ENCODE results near the gene TRPT1. TPM values are rescaled to one million over a fixed set of nuclear protein-coding genes. Genes with fewer than 3 reads are reported as not detected.

The TRPT1 gene
- total RNA-seq, 1 donor from 2014 or later, result 29.4 TPM

DNA sequence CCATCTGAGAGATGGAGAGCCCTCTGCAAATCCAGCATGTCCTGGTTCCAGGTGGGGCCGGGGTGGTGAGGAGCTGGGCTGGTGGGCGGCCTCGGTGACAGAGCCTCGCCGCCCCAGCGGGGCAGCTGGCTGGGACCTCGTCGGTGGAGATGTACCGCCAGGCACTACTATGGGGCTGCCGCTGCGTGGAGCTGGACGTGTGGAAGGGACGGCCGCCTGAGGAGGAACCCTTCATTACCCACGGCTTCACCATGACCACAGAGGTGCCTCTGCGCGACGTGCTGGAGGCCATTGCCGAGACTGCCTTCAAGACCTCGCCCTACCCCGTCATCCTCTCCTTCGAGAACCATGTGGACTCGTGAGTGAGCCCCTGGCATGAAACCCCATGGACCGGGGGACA, 32.4 kb upstream of the TRPT1 start:
- Mint-ChIP-seq H3K9me3 (ENCODE audit: unreplicated experiment) (peaks cover 2% of the 10 kb centered on the region), H3K4me3 (ENCODE audit: unreplicated experiment) (no peak overlapping the region), H3K36me3 (ENCODE audit: low read depth, unreplicated experiment) (peaks cover 33% of the 10 kb centered on the region), H3K4me1 (ENCODE audit: low read depth, unreplicated experiment) (peaks cover 12% of the 10 kb centered on the region), H3K27ac (ENCODE audit: unreplicated experiment) (no peak overlapping the region), H3K27me3 (ENCODE audit: low read depth, unreplicated experiment) (no peaks in the 10 kb centered on the region)
- peaks cover 33% of the 10 kb centered on the region for H4K20me1 ChIP-seq (ENCODE audit: insufficient read depth, low read length)
- H3K4me3 ChIP-seq (ENCODE audit: insufficient read depth, low read depth, low read length), result no peak overlapping the region
- no peak overlapping the region for H2AFZ ChIP-seq (ENCODE audit: low read depth, low read length)
- H3K9ac ChIP-seq (ENCODE audit: low read length), result no peak overlapping the region
- DNase-seq (ENCODE audit: low read depth) (no peak), FAIRE-seq (no peak)
- no peaks in the 10 kb centered on the region for H3K9me3 ChIP-seq (ENCODE audit: insufficient read depth, low read depth, low read length)
- TF ChIP-seq, protein P1, sequence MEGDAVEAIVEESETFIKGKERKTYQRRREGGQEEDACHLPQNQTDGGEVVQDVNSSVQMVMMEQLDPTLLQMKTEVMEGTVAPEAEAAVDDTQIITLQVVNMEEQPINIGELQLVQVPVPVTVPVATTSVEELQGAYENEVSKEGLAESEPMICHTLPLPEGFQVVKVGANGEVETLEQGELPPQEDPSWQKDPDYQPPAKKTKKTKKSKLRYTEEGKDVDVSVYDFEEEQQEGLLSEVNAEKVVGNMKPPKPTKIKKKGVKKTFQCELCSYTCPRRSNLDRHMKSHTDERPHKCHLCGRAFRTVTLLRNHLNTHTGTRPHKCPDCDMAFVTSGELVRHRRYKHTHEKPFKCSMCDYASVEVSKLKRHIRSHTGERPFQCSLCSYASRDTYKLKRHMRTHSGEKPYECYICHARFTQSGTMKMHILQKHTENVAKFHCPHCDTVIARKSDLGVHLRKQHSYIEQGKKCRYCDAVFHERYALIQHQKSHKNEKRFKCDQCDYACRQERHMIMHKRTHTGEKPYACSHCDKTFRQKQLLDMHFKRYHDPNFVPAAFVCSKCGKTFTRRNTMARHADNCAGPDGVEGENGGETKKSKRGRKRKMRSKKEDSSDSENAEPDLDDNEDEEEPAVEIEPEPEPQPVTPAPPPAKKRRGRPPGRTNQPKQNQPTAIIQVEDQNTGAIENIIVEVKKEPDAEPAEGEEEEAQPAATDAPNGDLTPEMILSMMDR (IDR thresholded peaks at IDR 0.05; ENCODE audit: insufficient read depth, low read depth, low read length), result no peak
- no peak for TF ChIP-seq EZH2 (IDR thresholded peaks at IDR 0.05; ENCODE audit: insufficient read depth, low read length)
- no peak overlapping the region for H3K27ac ChIP-seq (ENCODE audit: low read depth, low read length)
- peaks cover 9% of the 10 kb centered on the region for H3K79me2 ChIP-seq (ENCODE audit: insufficient read depth, low read length)
- H3K4me1 ChIP-seq (ENCODE audit: insufficient read depth, low read length), result peaks cover 14% of the 10 kb centered on the region
- peaks cover 20% of the 10 kb centered on the region for H3K36me3 ChIP-seq (ENCODE audit: insufficient read depth, low read length)
- no peak overlapping the region for H3K4me2 ChIP-seq (ENCODE audit: low read length)
- H3K27me3 ChIP-seq (ENCODE audit: insufficient read depth, low read length), result no peaks in the 10 kb centered on the region

- Histone ChIP-seq H3K79me2 (ENCODE audit: insufficient read depth, low read length) (peaks cover 29% of the 10 kb centered on the region), H3K4me3 (ENCODE audit: insufficient read depth, low read depth, low read length) (no peak overlapping the region), H3K4me1 (ENCODE audit: insufficient read depth, low read length) (peaks cover 13% of the 10 kb centered on the region), H3K27me3 (ENCODE audit: insufficient read depth, low read length) (no peaks in the 10 kb centered on the region), H3K9ac (ENCODE audit: low read length) (no peak overlapping the region), H3K9me3 (ENCODE audit: insufficient read depth, low read depth, low read length) (no peaks in the 10 kb centered on the region), H3K4me2 (ENCODE audit: low read length) (no peak overlapping the region), H2AFZ (ENCODE audit: low read depth, low read length) (no peak overlapping the region), H4K20me1 (ENCODE audit: insufficient read depth, low read length) (peaks cover 41% of the 10 kb centered on the region), H3K27ac (ENCODE audit: low read depth, low read length) (no peak overlapping the region), H3K36me3 (ENCODE audit: insufficient read depth, low read length) (peaks cover 17% of the 10 kb centered on the region)
- DNase-seq (ENCODE audit: low read depth) (no peak), FAIRE-seq (no peak)
- H3K9me3 Mint-ChIP-seq (ENCODE audit: unreplicated experiment), result peaks cover 2% of the 10 kb centered on the region
- peaks cover 5% of the 10 kb centered on the region for H3K4me1 Mint-ChIP-seq (ENCODE audit: low read depth, unreplicated experiment)
- H3K36me3 Mint-ChIP-seq (ENCODE audit: low read depth, unreplicated experiment), result peaks cover 27% of the 10 kb centered on the region
- no peak overlapping the region for H3K27ac Mint-ChIP-seq (ENCODE audit: unreplicated experiment)
- no peak overlapping the region for H3K4me3 Mint-ChIP-seq (ENCODE audit: unreplicated experiment)
- H3K27me3 Mint-ChIP-seq (ENCODE audit: low read depth, unreplicated experiment), result no peaks in the 10 kb centered on the region
- TF ChIP-seq, protein P1 (IDR thresholded peaks at IDR 0.05; ENCODE audit: insufficient read depth, low read depth, low read length), result no peak
- TF ChIP-seq EZH2 (IDR thresholded peaks at IDR 0.05; ENCODE audit: insufficient read depth, low read length), result no peak
Observed at GRCh38 chr11:64256300-64256699, 30.3 kb upstream of the TRPT1 start.
